Measurements from ENCODE around the gene TMEM178B.

Gene TMEM178B

GRCh38 chr7:141513720-141514119, 439.9 kb downstream of the TMEM178B start:
- no peak overlapping the region for H3K9ac ChIP-seq (ENCODE audit: low read depth, low read length)
- H3K4me3 ChIP-seq (ENCODE audit: low read length), result no peak overlapping the region
- peaks cover 5% of the 10 kb centered on the region; the same call in 1 of the 2 replicates for H3K36me3 ChIP-seq (ENCODE audit: insufficient read depth, low read depth, low read length)
- H3K9me3 ChIP-seq (ENCODE audit: insufficient read depth, low read depth, low read length), result 0 out of 2 replicates have a peak, but pooled peaks cover 3% of the 10 kb centered on the region
- H3K27me3 ChIP-seq (ENCODE audit: insufficient read depth, low read length), result peaks cover 20% of the 10 kb centered on the region
- H3K4me1 ChIP-seq (ENCODE audit: insufficient read depth, low read length), result peaks cover 14% of the 10 kb centered on the region
- H3K27ac ChIP-seq (ENCODE audit: low read length), result no peak overlapping the region

DNA sequence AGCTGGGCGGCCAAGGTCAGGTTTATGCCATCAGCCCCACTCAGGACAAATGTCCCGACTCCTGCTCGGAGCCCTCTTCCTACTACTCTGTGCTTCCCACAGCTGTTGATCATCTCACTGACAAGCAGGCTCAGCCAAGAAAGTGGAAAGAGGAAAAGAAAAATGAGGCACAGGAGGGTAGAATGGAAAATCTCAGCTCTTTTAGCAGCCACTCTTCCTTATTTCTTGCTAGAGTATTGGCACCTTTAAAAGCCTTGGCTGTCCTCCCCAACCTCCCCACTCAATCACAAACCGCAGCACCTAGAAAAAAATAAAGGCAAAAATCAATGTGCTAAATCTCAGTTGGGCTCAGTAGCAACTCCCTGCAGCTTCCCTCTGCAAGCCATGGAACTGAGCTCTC, 442.1 kb downstream of the TMEM178B start:
- Histone ChIP-seq H3K27ac (ENCODE audit: low read length) (no peak overlapping the region), H3K9me3 (ENCODE audit: insufficient read depth, low read depth, low read length) (0 out of 2 replicates have a peak, but pooled peaks cover 3% of the 10 kb centered on the region), H3K9ac (ENCODE audit: low read depth, low read length) (no peak overlapping the region), H3K4me3 (ENCODE audit: low read length) (no peak overlapping the region), H3K27me3 (ENCODE audit: insufficient read depth, low read length) (peaks cover 20% of the 10 kb centered on the region), H3K36me3 (ENCODE audit: insufficient read depth, low read depth, low read length) (peaks cover 5% of the 10 kb centered on the region; the same call in 1 of the 2 replicates), H3K4me1 (ENCODE audit: insufficient read depth, low read length) (peaks cover 10% of the 10 kb centered on the region)

GRCh38 chr7:141519623-141520022, 445.8 kb downstream of the TMEM178B start:
- H3K4me1 ChIP-seq (ENCODE audit: insufficient read depth, low read length), result no peaks in the 10 kb centered on the region
- no peak overlapping the region for H3K9ac ChIP-seq (ENCODE audit: low read depth, low read length)
- no peak overlapping the region for H3K4me3 ChIP-seq (ENCODE audit: low read length)
- no peaks in the 10 kb centered on the region for H3K36me3 ChIP-seq (ENCODE audit: insufficient read depth, low read depth, low read length)
- H3K9me3 ChIP-seq (ENCODE audit: insufficient read depth, low read depth, low read length), result no peaks in the 10 kb centered on the region
- H3K27ac ChIP-seq (ENCODE audit: low read length), result no peak overlapping the region
- no peaks in the 10 kb centered on the region for H3K27me3 ChIP-seq (ENCODE audit: insufficient read depth, low read length)

- no peak overlapping the region for H3K9ac ChIP-seq (ENCODE audit: low read depth, low read length)
- H3K36me3 ChIP-seq (ENCODE audit: insufficient read depth, low read depth, low read length), result no peaks in the 10 kb centered on the region
- H3K27ac ChIP-seq (ENCODE audit: low read length), result no peak overlapping the region
- H3K27me3 ChIP-seq (ENCODE audit: insufficient read depth, low read length), result no peaks in the 10 kb centered on the region
- H3K9me3 ChIP-seq (ENCODE audit: insufficient read depth, low read depth, low read length), result no peaks in the 10 kb centered on the region
- no peak overlapping the region for H3K4me3 ChIP-seq (ENCODE audit: low read length)
- H3K4me1 ChIP-seq (ENCODE audit: insufficient read depth, low read length), result 0 out of 2 replicates have a peak, but pooled peaks cover 3% of the 10 kb centered on the region
Measured at GRCh38 chr7:141522657-141523342, 448.9 kb downstream of the TMEM178B start.

DNA sequence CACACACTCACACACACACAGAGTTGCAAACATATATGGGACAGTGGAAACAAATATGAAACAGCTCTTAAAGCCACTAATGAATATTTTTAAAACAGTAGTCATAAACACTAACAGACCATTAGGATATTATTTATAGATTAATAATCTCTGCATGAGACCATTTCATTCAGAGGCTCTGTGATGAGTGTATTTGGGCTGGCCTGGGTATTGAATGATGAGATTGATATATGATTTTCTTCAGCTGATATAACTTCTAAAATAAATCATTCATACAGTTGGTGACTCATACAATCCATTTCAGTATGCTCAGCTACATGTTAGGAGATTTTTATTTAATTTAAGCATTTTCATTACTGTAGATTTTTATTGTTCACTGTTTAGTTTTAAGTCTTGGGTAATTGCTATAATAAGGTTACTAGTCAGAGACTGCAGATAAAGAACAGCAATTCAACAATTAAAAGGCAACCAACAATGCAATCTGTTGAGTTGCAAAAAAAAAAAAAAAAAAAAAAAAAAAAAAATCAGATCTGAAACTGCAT, 452.2 kb downstream of the TMEM178B start:
- H3K36me3 ChIP-seq (ENCODE audit: insufficient read depth, low read depth, low read length), result no peaks in the 10 kb centered on the region
- H3K27ac ChIP-seq (ENCODE audit: low read length), result no peak overlapping the region
- H3K9ac ChIP-seq (ENCODE audit: low read depth, low read length), result no peak overlapping the region
- no peaks in the 10 kb centered on the region for H3K27me3 ChIP-seq (ENCODE audit: insufficient read depth, low read length)
- no peak overlapping the region for H3K4me3 ChIP-seq (ENCODE audit: low read length)
- no peaks in the 10 kb centered on the region for H3K9me3 ChIP-seq (ENCODE audit: insufficient read depth, low read depth, low read length)
- H3K4me1 ChIP-seq (ENCODE audit: insufficient read depth, low read length), result 0 out of 2 replicates have a peak, but pooled peaks cover 3% of the 10 kb centered on the region

DNA sequence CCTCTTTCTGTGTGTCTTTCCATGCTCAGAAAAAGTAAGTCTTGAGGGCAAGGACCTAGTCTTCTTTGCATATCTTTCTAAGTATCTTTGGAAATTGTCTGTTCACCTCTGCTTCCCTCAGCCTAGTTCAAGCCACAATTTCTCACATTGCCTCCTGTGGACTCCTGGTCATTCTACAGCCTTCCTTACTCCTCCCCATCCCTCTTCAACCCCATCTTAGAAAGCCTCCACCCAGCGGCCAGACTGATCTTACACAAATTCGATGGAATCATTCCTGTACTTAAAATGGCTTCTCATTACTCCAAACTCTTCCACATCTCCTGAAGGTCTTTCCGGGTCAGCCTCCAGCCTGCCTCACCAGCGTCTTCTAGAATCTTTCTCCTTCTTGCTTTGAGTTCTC, 453.2 kb downstream of the TMEM178B start:
- H3K4me3 ChIP-seq (ENCODE audit: low read length), result no peak overlapping the region
- 0 out of 2 replicates have a peak, but pooled peaks cover 3% of the 10 kb centered on the region for H3K4me1 ChIP-seq (ENCODE audit: insufficient read depth, low read length)
- no peak overlapping the region for H3K27ac ChIP-seq (ENCODE audit: low read length)
- no peak overlapping the region for H3K9ac ChIP-seq (ENCODE audit: low read depth, low read length)
- H3K9me3 ChIP-seq (ENCODE audit: insufficient read depth, low read depth, low read length), result no peaks in the 10 kb centered on the region
- no peaks in the 10 kb centered on the region for H3K27me3 ChIP-seq (ENCODE audit: insufficient read depth, low read length)
- no peaks in the 10 kb centered on the region for H3K36me3 ChIP-seq (ENCODE audit: insufficient read depth, low read depth, low read length)

DNA sequence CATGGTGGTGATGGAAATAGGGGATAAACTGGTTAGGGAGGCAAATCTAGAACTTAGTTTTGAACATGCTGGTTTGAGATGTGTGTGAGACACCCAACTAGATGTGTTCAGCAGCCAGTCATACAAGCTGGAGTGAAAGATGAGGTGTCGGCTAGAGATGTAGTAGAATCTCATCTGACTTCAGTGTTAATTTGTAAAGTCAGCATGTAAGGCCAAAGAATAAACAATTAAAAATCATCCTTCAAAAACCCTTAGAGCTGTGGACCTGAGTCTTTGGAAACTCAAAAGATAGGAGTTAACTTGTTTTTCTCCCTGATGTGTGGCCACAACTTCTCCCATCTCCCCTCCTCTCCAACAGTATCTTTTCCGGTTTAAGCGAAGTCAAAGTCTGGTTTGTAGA, 454.5 kb downstream of the TMEM178B start:
- Histone ChIP-seq H3K36me3 (ENCODE audit: insufficient read depth, low read depth, low read length) (no peaks in the 10 kb centered on the region), H3K9ac (ENCODE audit: low read depth, low read length) (no peak overlapping the region), H3K4me3 (ENCODE audit: low read length) (no peak overlapping the region), H3K4me1 (ENCODE audit: insufficient read depth, low read length) (0 out of 2 replicates have a peak, but pooled peaks cover 3% of the 10 kb centered on the region), H3K27ac (ENCODE audit: low read length) (no peak overlapping the region), H3K27me3 (ENCODE audit: insufficient read depth, low read length) (no peaks in the 10 kb centered on the region), H3K9me3 (ENCODE audit: insufficient read depth, low read depth, low read length) (no peaks in the 10 kb centered on the region)

Measured in iPS-20b (cell line).